Right cardiac atrium (tissue), 5 donors: ENCODE measurements around the gene WDR31. TPM values are rescaled to one million over a fixed set of nuclear protein-coding genes. Genes with fewer than 3 reads are reported as not detected.

Experiments used
- ATAC-seq, 2 donors: fragments of 200-7000 bp; cut with Tn5 transposase; one replicate each; pipeline versions ENCODE4 v1.8.0 to v1.9.1; 2020; ENCODE audit warnings: moderate library complexity in 2 of 2, mild to moderate bottlenecking in 1 of 2
- DNase-seq, 3 donors: peaks; one replicate each; pipeline ENCODE4 v3.0.0-alpha.2; 2020
- H3K27ac ChIP-seq: one replicate; pipeline ENCODE4 v1.5.1; 2013; ENCODE audit warnings: mild to moderate bottlenecking, low read length, control low read depth, moderate library complexity
- H3K27me3 ChIP-seq: one replicate; pipeline ENCODE4 v1.6.1; 2013; ENCODE audit not compliant: control insufficient read depth, insufficient read depth
- H3K4me1 ChIP-seq: one replicate; pipeline ENCODE4 v1.6.1; 2013; ENCODE audit warnings: low read length; ENCODE audit not compliant: control insufficient read depth, insufficient read depth
- H3K4me3 ChIP-seq: one replicate; pipeline ENCODE4 v1.5.1; 2013; ENCODE audit warnings: low read length, control low read depth
- H3K9me3 ChIP-seq: one replicate; pipeline ENCODE4 v1.6.1; 2013; ENCODE audit warnings: low read length; ENCODE audit not compliant: control insufficient read depth
- WGBS: extraction: QIAGEN DNeasy Blood & Tissue Kit; methylation state at CpG from one replicate; pipeline ENCODE4 v1.1.7; 2013; 5-methylcytosine and 5-hydroxymethylcytosine counted together
- intact Hi-C, 4 donors: fragments of 100-400 bp; cut with DNase I; formaldehyde crosslinking; loops; one replicate each; pipeline versions ENCODE4 v1.11.0 to v1.14.0; 2022 to 2023
- polyA plus RNA-seq: library from polyadenylated mRNA; stranded (reverse); fragments of 200-250 nt; gene quantifications from one replicate; pipeline ENCODE4 v1.2.3, GENCODE V29; 2013
- total RNA-seq, 4 donors: library from RNA; stranded (reverse); fragmentation: NEBNext Ultra II Directional; extraction: Animal tissue kit (Norgen Biotek cat#: 25700); gene quantifications; one replicate each; pipeline ENCODE4 v1.2.1, GENCODE V29; 2021
- donor health status: healthy with polysubstance abuse.
- donor health status: DM: no; HTN: yes; CAD: no.
- donor health status: DM: no; HTN: no; CAD: no.
- donor health status: DM: no; HTN: yes; CAD: no; lungs with severe emphysema.
- donor health status: DM: yes; HTN: yes; CAD: no.

Gene WDR31
- total and polyA plus RNA-seq, 5 donors, result 5.4 to 10.1 (median 7.5) TPM

- DNase-seq, result no peak
- Histone ChIP-seq H3K27ac (peak overlapping the region; percentile 52), H3K9me3 (no peaks in the 10 kb centered on the region), H3K4me3 (no peak overlapping the region), H3K4me1 (no peaks in the 10 kb centered on the region), H3K27me3 (no peaks in the 10 kb centered on the region)
- intact Hi-C loops, result no loop called here
- 90% methylated on average over 3 of the region's 3 CpGs for WGBS
- ATAC-seq, result peak in 1 of 2 donors; percentile 86
Measured at GRCh38 chr9:113328045-113328782, 11.9 kb downstream of the WDR31 start.

- no peaks in the 10 kb centered on the region for H3K9me3 ChIP-seq
- DNase-seq (no peak), ATAC-seq (no peak)
- no peak overlapping the region for H3K27ac ChIP-seq
- H3K4me3 ChIP-seq, result no peak overlapping the region
- intact Hi-C loops, result no loop called here
- 97% methylated on average over 4 of the region's 4 CpGs for WGBS
- H3K4me1 ChIP-seq, result no peaks in the 10 kb centered on the region
- H3K27me3 ChIP-seq, result no peaks in the 10 kb centered on the region
Measured at GRCh38 chr9:113326230-113326629, 13.8 kb downstream of the WDR31 start.

GRCh38 chr9:113322671-113323070 lies 17.4 kb downstream of the WDR31 start:
- no peak for DNase-seq
- Histone ChIP-seq H3K4me3 (no peak overlapping the region), H3K27me3 (no peaks in the 10 kb centered on the region), H3K27ac (no peak overlapping the region), H3K4me1 (no peaks in the 10 kb centered on the region), H3K9me3 (no peaks in the 10 kb centered on the region)
- WGBS, result 78% methylated on average over 6 of the region's 6 CpGs
- intact Hi-C loops, result no loop called here
- ATAC-seq, result no peak

GRCh38 chr9:113320051-113320450 lies 20.0 kb downstream of the WDR31 start:
- no peaks in the 10 kb centered on the region for H3K4me1 ChIP-seq
- WGBS, result 97% methylated on average over 3 of the region's 3 CpGs
- no peak overlapping the region for H3K27ac ChIP-seq
- no peak for DNase-seq
- H3K4me3 ChIP-seq, result no peak overlapping the region
- intact Hi-C loops, result no loop called here
- no peaks in the 10 kb centered on the region for H3K27me3 ChIP-seq
- no peak for ATAC-seq
- no peaks in the 10 kb centered on the region for H3K9me3 ChIP-seq

- Histone ChIP-seq H3K27ac (no peak overlapping the region), H3K4me1 (no peaks in the 10 kb centered on the region), H3K27me3 (no peaks in the 10 kb centered on the region), H3K9me3 (no peaks in the 10 kb centered on the region), H3K4me3 (no peak overlapping the region)
- DNase-seq, result no peak
- WGBS, result 92% methylated on average over 2 of the region's 2 CpGs
- ATAC-seq, result no peak
- intact Hi-C loops, result loop anchor here in 3 of 4 donors (10.0 kb wide), 2 partner anchors 76 to 86 kb away; partner anchors contain the start of gene ALAD (in 2 of the 3)
Measured at GRCh38 chr9:113319054-113319453, 21.0 kb downstream of the WDR31 start.

GRCh38 chr9:113317777-113318176 lies 22.3 kb downstream of the WDR31 start:
- Histone ChIP-seq H3K4me3 (no peak overlapping the region), H3K9me3 (no peaks in the 10 kb centered on the region), H3K4me1 (no peaks in the 10 kb centered on the region), H3K27me3 (no peaks in the 10 kb centered on the region), H3K27ac (no peak overlapping the region)
- 74% methylated on average over 2 of the region's 2 CpGs for WGBS
- ATAC-seq (peak in 1 of 2 donors; percentile 50), DNase-seq (no peak)
- intact Hi-C loops, result loop anchor here in 3 of 4 donors (10.0 kb wide), 2 partner anchors 77 to 87 kb away; partner anchors contain the start of gene ALAD (in 2 of the 3)

- Histone ChIP-seq H3K27ac (no peak overlapping the region), H3K4me3 (no peak overlapping the region), H3K9me3 (no peaks in the 10 kb centered on the region), H3K4me1 (no peaks in the 10 kb centered on the region), H3K27me3 (no peaks in the 10 kb centered on the region)
- intact Hi-C loops, result loop anchor here in 3 of 4 donors (10.0 kb wide), 2 partner anchors 79 to 89 kb away; partner anchors contain the start of gene ALAD (in 2 of the 3)
- 96% methylated on average over 4 of the region's 4 CpGs for WGBS
- no peak for ATAC-seq
- DNase-seq, result no peak
Measured at GRCh38 chr9:113316030-113316429, 24.0 kb downstream of the WDR31 start.

- no peaks in the 10 kb centered on the region for H3K4me1 ChIP-seq
- no peak for DNase-seq
- H3K4me3 ChIP-seq, result no peak overlapping the region
- no peaks in the 10 kb centered on the region for H3K27me3 ChIP-seq
- ATAC-seq, result no peak
- no peaks in the 10 kb centered on the region for H3K9me3 ChIP-seq
- H3K27ac ChIP-seq, result no peak overlapping the region
- intact Hi-C loops, result loop anchor here in 3 of 4 donors (10.0 kb wide), 2 partner anchors 80 to 90 kb away; partner anchors contain the start of gene ALAD (in 2 of the 3)
Measured at GRCh38 chr9:113315231-113315630, 24.8 kb downstream of the WDR31 start.

- Histone ChIP-seq H3K27me3 (no peaks in the 10 kb centered on the region), H3K9me3 (no peaks in the 10 kb centered on the region), H3K4me3 (no peak overlapping the region), H3K4me1 (no peaks in the 10 kb centered on the region), H3K27ac (no peak overlapping the region)
- WGBS, result 66% methylated on average over 5 of the region's 5 CpGs
- DNase-seq (no peak), ATAC-seq (no peak)
- intact Hi-C loops, result loop anchor here in 3 of 4 donors (10.0 kb wide), 2 partner anchors 82 to 92 kb away; partner anchors contain the start of gene ALAD (in 2 of the 3)
Measured at GRCh38 chr9:113313261-113313660, 26.8 kb downstream of the WDR31 start.

- WGBS, result 87% methylated on average over 3 of the region's 3 CpGs
- Histone ChIP-seq H3K4me1 (no peaks in the 10 kb centered on the region), H3K27ac (no peak overlapping the region), H3K27me3 (no peaks in the 10 kb centered on the region), H3K9me3 (no peaks in the 10 kb centered on the region), H3K4me3 (no peak overlapping the region)
- ATAC-seq (no peak), DNase-seq (no peak)
- intact Hi-C loops, result loop anchor here in 3 of 4 donors (10.0 kb wide), 2 partner anchors 83 to 93 kb away; partner anchors contain the start of gene ALAD (in 2 of the 3)
Measured at GRCh38 chr9:113311961-113312360, 28.1 kb downstream of the WDR31 start.

GRCh38 chr9:113310538-113310937 lies 29.5 kb downstream of the WDR31 start:
- no peak overlapping the region for H3K27ac ChIP-seq
- ATAC-seq, result peak in 1 of 2 donors; percentile 68
- intact Hi-C loops, result loop anchor here in 3 of 4 donors (10.0 kb wide), 2 partner anchors 84 to 94 kb away; partner anchors contain the start of gene ALAD (in 2 of the 3)

More at GRCh38 chr9:113310538-113310937, 29.5 kb downstream of the WDR31 start:
- no peaks in the 10 kb centered on the region for H3K4me1 ChIP-seq
- no peaks in the 10 kb centered on the region for H3K27me3 ChIP-seq
- DNase-seq, result no peak
- no peaks in the 10 kb centered on the region for H3K9me3 ChIP-seq
- WGBS, result 42% methylated on average over 3 of the region's 3 CpGs
- H3K4me3 ChIP-seq, result no peak overlapping the region
